Endodermal cell (in vitro differentiated cells): ENCODE data around the gene PER2. TPM values are rescaled to one million over a fixed set of nuclear protein-coding genes. Genes with fewer than 3 reads are reported as not detected.

Source experiments
- DNase-seq: peaks from one replicate; pipeline ENCODE4 v3.0.0-alpha.2; 2017
- H3K27ac ChIP-seq: 2 replicates; pipeline ENCODE4 v1.5.1; 2013; ENCODE audit warnings: mild to moderate bottlenecking, low read depth, low read length, moderate library complexity
- H3K27me3 ChIP-seq: 2 replicates; pipeline ENCODE4 v1.6.1; 2013; ENCODE audit warnings: mild to moderate bottlenecking, low read length, moderate library complexity; ENCODE audit not compliant: insufficient read depth, control insufficient read depth, poor library complexity, severe bottlenecking
- H3K36me3 ChIP-seq: 2 replicates; pipeline ENCODE4 v1.7.0; 2013; ENCODE audit warnings: mild to moderate bottlenecking, low read length, moderate library complexity; ENCODE audit not compliant: control insufficient read depth, insufficient read depth
- H3K4me1 ChIP-seq: one replicate; pipeline ENCODE4 v1.7.0; 2013; ENCODE audit warnings: low read length; ENCODE audit not compliant: control insufficient read depth, insufficient read depth
- H3K4me3 ChIP-seq: 2 replicates; pipeline ENCODE4 v1.5.1; 2013; ENCODE audit warnings: mild to moderate bottlenecking, low read length, moderate library complexity
- H3K9ac ChIP-seq: 2 replicates; pipeline ENCODE4 v1.6.1; 2013; ENCODE audit warnings: mild to moderate bottlenecking, low read length, moderate library complexity; ENCODE audit not compliant: poor library complexity, severe bottlenecking; ENCODE audit errors: extremely low read depth
- H3K9me3 ChIP-seq: 2 replicates; pipeline ENCODE4 v1.6.1; 2013; ENCODE audit warnings: mild to moderate bottlenecking, low read length, moderate library complexity; ENCODE audit not compliant: control insufficient read depth
- H3K27ac Mint-ChIP-seq: 2 replicates; pipeline ENCODE4 v1.8.0; 2020; ENCODE audit warnings: mixed read lengths
- H3K27me3 Mint-ChIP-seq: 2 replicates; pipeline ENCODE4 v1.8.0; 2021; ENCODE audit warnings: mild to moderate bottlenecking, mixed read lengths; ENCODE audit not compliant: insufficient read depth
- H3K36me3 Mint-ChIP-seq: 2 replicates; pipeline ENCODE4 v1.8.0; 2020; ENCODE audit warnings: low read depth, mixed read lengths
- H3K4me1 Mint-ChIP-seq: 2 replicates; pipeline ENCODE4 v1.8.0; 2020; ENCODE audit warnings: mixed read lengths
- H3K4me3 Mint-ChIP-seq: 2 replicates; pipeline ENCODE4 v1.8.0; 2020; ENCODE audit warnings: mild to moderate bottlenecking, moderate library complexity, mixed read lengths
- H3K9me3 Mint-ChIP-seq: 2 replicates; pipeline ENCODE4 v1.8.0; 2020; ENCODE audit warnings: mild to moderate bottlenecking, mixed read lengths
- CTCF ChIP-seq: fragments of 200-600 bp; sonication (generic); conservative IDR thresholded peaks from 2 replicates; pipeline ENCODE4 v1.5.0; 2021; ENCODE audit warnings: antibody characterized with exemption, mild to moderate bottlenecking
- WGBS, 2 experiments: methylation state at CpG; one replicate each; pipeline versions ENCODE4 v1.1.5 to v1.1.7; 2013; ENCODE audit warnings: missing lambda C conversion rate in 2 of 2, mixed read lengths in 1 of 2; ENCODE audit not compliant: insufficient coverage in 1 of 2, insufficient read length in 1 of 2; 5-methylcytosine and 5-hydroxymethylcytosine counted together
- total RNA-seq, 2 donors: library from RNA; stranded (reverse); fragmentation: NEBNext Ultra II Directional in 1 of 2; extraction: Animal tissue kit (Norgen Biotek cat#: 25700) in 1 of 2; gene quantifications; 2 replicates in 1 of 2; 3 replicates in 1 of 2; pipeline ENCODE4 v1.2.1, GENCODE V29; 2021

Gene PER2
- total RNA-seq, 2 donors from 2014 or later: 9.7 to 13.5 TPM

GRCh38 chr2:238281826-238282480 lies 6.5 kb downstream of the PER2 start:
- no peak for DNase-seq
- peaks cover 13% of the 10 kb centered on the region for H3K36me3 ChIP-seq
- no peaks in the 10 kb centered on the region for H3K9me3 ChIP-seq
- Mint-ChIP-seq H3K4me1 (peaks cover 34% of the 10 kb centered on the region), H3K27me3 (no peaks in the 10 kb centered on the region), H3K27ac (peak overlapping the region; percentile 38), H3K9me3 (no peaks in the 10 kb centered on the region), H3K36me3 (peaks cover 13% of the 10 kb centered on the region), H3K4me3 (no peak overlapping the region)
- H3K4me3 ChIP-seq: no peak overlapping the region
- no peak overlapping the region for H3K27ac ChIP-seq
- no peaks in the 10 kb centered on the region for H3K27me3 ChIP-seq
- no peak for TF ChIP-seq CTCF
- H3K4me1 ChIP-seq: peaks cover 17% of the 10 kb centered on the region
- WGBS, 2 experiments: 93 to 95% methylated on average over 9 to 13 of the region's 13 CpGs
- no peak overlapping the region for H3K9ac ChIP-seq

- WGBS, 2 experiments: 91 to 94% methylated on average over 5 to 12 of the region's 12 CpGs
- Histone ChIP-seq H3K9me3 (no peaks in the 10 kb centered on the region), H3K9ac (no peak overlapping the region), H3K36me3 (peaks cover 29% of the 10 kb centered on the region), H3K27me3 (no peaks in the 10 kb centered on the region), H3K4me3 (no peak overlapping the region), H3K4me1 (peaks cover 4% of the 10 kb centered on the region), H3K27ac (no peak overlapping the region)
- Mint-ChIP-seq H3K4me1 (peaks cover 17% of the 10 kb centered on the region), H3K36me3 (peaks cover 25% of the 10 kb centered on the region), H3K27ac (no peak overlapping the region), H3K4me3 (no peak overlapping the region), H3K27me3 (no peaks in the 10 kb centered on the region), H3K9me3 (no peaks in the 10 kb centered on the region)
- DNase-seq: no peak
- TF ChIP-seq CTCF: no peak
Measured at GRCh38 chr2:238280083-238280825, 8.2 kb downstream of the PER2 start.

GRCh38 chr2:238279324-238279682 lies 9.1 kb downstream of the PER2 start:
- no peak overlapping the region for H3K4me3 Mint-ChIP-seq
- H3K9me3 Mint-ChIP-seq: no peaks in the 10 kb centered on the region
- H3K27ac ChIP-seq: no peak overlapping the region
- H3K9me3 ChIP-seq: no peaks in the 10 kb centered on the region
- no peak overlapping the region for H3K27ac Mint-ChIP-seq
- DNase-seq: no peak
- H3K36me3 ChIP-seq: peaks cover 38% of the 10 kb centered on the region
- peaks cover 9% of the 10 kb centered on the region for H3K4me1 Mint-ChIP-seq
- TF ChIP-seq CTCF: no peak
- 86 to 100% methylated on average over 4 to 6 of the region's 6 CpGs for WGBS, 2 experiments
- no peak overlapping the region for H3K4me3 ChIP-seq
- no peaks in the 10 kb centered on the region for H3K27me3 Mint-ChIP-seq
- H3K9ac ChIP-seq: no peak overlapping the region
- H3K27me3 ChIP-seq: no peaks in the 10 kb centered on the region
- peaks cover 31% of the 10 kb centered on the region for H3K36me3 Mint-ChIP-seq
- no peaks in the 10 kb centered on the region for H3K4me1 ChIP-seq
